IPS-18c (cell line): Measurements from ENCODE around the gene NINJ1.
"Not testable (repeated sequence)": the region's sequence is repeated elsewhere in the genome, so short reads cannot be mapped to it uniquely, and the experiment has no call there.

Experiments
- H3K4me3 ChIP-seq: 2 replicates; pipeline ENCODE4 v1.7.0; 2013; ENCODE audit warnings: low read depth, mild to moderate bottlenecking, low read length, moderate library complexity; ENCODE audit not compliant: insufficient read depth
- H3K9me3 ChIP-seq: one replicate; pipeline ENCODE4 v1.6.1; 2013; ENCODE audit warnings: mild to moderate bottlenecking, low read length, moderate library complexity; ENCODE audit not compliant: control insufficient read depth, insufficient read depth

Gene NINJ1

DNA sequence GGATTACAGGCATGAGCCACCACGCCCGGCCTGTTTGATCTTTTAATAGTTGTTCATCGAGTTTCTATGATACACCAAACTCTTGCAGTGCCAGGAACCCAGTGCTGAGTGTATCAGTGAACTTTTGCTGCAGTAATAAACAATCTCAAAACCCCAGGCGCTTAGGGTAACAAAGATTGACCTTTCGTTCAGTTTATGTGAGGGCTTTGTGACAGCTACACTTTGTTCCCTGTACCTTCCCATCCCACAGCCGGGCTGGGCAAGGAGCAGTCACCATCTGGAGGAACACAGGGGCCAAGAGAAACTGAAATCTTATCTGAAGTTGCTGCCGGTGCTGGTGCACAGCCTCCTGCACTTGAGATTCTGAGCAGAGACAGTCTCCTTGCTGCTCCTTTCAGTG is 32.6 kb upstream of the NINJ1 start:
- H3K9me3 ChIP-seq: peaks cover 2% of the 10 kb centered on the region
- no peak overlapping the region for H3K4me3 ChIP-seq

DNA sequence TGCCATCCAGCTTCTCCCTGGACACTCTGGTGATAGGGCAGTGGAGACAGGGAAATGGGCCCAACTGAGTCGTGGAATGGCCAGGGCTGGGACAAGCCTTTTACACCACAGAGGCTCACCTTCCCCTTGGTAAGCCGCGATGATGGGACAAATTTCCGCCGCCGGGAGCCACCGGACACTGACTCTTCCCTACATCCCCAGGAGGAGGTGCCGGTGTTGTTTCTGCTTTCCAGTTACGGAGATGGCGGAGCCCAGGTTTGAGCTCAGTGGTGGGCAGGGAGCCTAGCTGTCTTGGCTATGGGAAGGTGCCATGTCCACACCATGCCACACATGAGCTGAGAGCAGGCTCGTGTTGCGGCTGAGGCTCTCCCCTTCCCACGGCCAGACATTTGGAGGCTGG is 30.0 kb upstream of the NINJ1 start:
- Histone ChIP-seq H3K4me3 (no peak overlapping the region), H3K9me3 (no peaks in the 10 kb centered on the region)

DNA sequence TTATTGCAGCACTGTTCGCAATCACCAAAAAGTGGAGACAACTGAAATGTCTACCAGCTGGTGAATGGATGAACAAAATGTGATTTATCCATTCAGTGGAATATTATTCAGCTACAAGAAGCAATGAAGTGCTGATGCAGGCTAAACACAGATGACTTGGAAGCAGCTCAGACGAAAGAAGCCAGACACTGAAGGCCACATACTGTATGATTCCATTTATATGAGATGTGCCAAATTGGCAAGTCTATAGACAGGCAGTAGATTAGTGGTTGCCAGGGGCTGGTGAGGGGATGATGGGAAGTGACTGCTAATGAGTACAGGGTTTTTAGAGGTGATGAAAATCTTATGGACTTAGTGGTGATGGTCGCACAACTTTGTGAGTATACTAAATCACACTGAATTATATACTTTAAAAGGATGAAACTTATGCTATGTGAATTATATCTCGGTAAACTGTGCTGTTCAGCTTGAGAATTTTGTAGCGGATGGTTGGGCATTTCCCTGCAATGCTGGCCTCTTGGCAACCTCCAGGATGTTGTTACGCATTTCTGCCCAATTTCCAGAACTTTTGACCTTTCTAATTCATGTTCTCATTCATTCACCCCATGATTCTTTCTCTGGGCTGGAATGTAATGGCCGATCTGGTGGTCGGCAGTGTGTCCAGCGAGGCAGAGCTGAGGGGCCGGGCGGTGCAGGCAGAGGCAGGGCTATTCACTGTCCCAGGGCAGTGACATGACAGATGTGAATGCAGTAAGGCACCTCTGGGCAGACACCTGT is 27.9 kb upstream of the NINJ1 start:
- H3K9me3 ChIP-seq: no peaks in the 10 kb centered on the region
- H3K4me3 ChIP-seq: no peak overlapping the region

DNA sequence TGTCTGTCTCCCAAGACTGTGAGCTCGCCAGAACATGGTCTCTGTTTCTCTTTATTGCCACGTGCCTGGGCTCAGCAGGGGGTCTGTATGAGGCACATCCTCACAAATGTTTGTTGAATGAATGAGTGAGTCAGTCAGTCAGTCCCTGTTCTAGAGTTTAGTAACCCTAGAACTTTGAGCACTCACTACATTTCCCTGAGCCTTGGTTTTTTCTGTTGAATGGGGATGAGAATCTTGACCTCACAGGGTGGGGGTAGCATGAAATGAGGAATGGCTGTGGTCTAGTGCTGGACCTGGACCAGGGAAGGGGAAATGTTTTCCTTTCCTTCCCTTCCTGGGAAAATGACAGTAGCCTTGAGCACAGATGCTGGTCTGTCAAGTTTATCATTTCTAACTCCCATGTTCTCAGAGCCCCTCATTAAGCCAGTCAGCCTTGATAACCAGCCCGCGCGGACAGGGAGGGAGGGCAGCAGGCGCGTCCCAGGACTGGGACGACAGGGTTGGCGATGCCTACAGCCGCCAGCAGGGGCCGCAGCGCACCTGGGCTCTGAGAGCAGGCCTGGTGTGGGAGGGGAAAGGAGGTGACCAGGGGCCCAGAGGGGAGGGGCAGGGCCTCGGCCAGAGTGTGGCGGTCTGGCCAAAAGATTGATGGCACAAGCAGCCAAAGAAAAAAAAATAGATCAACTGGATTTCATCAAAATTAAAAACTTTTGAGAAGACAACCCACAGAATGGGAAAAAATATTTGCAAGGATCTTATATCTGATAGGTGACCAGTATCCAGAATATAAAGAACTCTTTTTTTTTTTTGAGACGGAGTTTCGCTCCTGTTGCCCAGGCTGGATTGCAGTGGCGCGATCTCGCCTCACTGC is 25.8 kb upstream of the NINJ1 start:
- Histone ChIP-seq H3K4me3 (no peak overlapping the region), H3K9me3 (no peaks in the 10 kb centered on the region)

DNA sequence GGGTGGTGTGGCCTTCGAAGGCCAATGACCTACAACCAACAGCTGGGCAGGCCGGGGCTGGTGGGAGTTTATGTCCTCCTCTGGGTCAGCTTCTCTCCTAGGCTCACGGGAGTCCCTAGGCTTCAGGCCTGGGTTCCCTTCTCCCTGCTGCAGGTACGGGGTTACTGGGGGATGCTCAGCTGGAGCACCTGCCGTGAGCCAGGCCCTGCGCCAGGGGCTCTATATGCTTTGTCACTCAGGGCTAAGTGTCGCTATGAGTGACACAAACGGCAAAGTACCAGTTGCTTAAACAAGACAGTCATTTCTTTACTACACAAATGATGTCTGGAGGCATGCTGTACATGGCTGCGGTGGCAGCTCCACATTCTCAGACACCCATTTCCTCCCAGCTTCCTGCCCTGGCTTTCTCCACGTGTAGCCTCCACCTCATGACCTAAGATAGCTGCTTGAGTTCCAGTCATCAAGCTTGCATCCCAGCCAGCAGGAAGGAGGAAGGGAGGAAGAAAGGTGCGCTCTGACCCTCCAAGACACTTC is 22.5 kb upstream of the NINJ1 start:
- Histone ChIP-seq H3K4me3 (no peak overlapping the region), H3K9me3 (peaks cover 3% of the 10 kb centered on the region)

DNA sequence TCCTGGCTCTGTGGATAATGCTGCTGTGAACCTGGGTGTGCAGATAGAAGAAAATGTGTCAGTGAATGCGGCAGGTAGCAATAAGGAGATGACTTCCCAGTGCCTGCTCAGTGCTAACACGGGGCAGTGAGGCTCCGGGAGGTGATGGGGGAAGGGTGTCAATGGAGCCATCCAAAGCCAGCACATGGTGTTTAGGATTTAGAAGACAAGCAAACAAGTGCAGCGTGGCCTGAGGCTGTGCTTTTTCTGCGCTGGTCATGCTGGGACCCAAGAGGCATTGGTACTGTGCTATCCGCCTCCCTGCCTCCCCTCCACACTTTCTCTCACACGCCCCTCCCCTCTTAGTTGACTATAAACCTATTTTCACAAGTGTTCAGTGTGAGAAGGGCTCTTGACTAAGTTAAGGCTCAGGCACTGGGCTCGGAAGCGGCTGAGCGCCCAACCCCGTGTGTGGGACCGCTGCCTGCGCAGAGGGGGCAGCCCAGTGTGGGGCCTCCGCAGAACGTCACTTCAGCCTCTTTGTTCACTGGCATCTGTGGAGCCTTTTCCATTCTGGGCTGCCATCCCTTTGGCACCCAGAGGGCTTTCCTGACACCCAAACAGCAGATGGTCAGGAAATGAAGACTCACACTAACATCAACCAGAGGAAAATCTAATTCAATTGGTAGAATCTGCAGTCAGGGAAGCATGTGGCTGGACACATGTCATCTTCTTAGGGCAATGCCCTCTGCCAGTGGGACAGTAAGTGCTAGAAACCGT is 21.8 kb upstream of the NINJ1 start:
- peaks cover 3% of the 10 kb centered on the region for H3K9me3 ChIP-seq
- no peak overlapping the region for H3K4me3 ChIP-seq

DNA sequence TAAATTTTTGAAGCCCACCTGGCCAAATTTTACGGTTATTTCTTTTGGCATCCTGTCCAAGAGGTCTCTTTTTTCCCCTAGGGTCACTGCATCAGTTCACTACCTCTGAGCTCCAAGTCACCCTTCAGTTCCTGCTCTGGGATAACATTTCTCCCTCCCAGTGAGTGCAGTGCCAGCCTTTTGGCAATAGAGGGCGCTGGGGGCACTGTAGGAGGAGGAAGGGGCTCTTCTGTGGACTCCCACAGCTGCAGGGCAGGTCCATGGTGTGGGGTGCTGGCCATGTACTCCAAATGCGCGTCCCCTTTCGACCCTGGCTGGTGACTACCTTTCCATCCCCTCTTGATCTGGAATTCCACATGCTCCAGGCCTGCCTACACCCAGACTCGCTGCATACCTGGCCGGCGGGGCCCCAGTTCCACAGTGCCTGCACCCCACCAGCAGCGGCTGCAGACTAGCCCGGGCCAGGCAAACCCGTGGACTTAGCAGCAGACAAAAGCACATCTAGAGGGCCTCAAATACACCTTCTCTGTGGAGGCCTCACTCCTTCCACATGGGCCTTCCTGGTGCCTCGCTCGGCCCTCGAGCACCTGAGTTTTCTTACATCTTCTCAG is 20.3 kb upstream of the NINJ1 start:
- Histone ChIP-seq H3K4me3 (no peak overlapping the region), H3K9me3 (peaks cover 3% of the 10 kb centered on the region)

DNA sequence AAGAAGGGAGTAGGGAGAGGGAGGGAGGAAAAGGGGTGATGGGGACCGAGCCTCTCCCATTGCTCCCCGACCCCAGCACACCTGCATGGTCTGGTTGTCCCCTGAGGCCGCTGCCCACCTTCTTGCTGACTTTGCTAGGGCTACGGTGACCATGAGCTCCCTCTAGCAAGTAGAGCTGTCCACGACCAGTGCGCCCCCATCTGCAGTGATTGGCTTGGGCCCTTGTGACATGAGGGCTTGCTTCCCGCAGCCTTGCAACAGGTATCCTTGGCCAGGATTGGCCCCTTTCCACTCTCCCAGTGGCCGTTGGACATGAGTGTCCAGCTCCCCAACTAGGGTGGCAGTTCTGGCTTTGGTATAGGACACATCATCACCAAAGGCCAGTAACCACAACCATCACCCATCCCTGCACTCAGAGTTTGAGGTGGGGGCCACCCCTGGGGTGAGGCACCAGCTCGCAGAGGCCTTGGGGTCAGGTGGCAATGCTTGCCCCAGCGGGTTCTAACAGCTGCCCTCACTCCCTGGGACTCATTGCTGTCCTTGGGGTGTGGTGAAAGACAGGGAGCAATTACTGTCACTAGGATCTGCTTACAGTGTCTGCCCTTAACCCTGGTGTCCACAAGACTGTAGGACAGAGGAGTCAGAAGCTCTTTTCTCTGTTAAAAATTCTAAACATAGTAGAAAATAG is 17.2 kb upstream of the NINJ1 start:
- Histone ChIP-seq H3K9me3 (peaks cover 3% of the 10 kb centered on the region), H3K4me3 (no peak overlapping the region)

DNA sequence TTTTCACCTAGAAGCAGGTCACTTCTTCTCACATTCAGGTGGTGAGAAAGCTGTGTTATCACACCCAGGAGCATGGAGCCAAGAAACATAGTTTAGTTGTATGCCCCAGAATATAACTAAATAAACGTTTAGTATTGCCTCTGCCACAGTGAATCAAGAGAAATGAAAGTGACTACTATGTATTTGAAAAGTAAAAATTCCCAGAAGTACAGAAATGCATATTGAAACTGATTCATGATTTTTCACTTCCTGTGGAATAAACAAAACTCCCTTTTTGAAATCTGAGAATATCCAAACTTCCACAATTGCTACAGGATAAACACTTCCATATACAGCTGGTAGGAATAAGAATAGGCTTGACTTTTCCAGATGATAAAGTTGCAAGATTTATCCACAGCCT is 15.3 kb upstream of the NINJ1 start:
- H3K9me3 ChIP-seq: no peaks in the 10 kb centered on the region
- no peak overlapping the region for H3K4me3 ChIP-seq

DNA sequence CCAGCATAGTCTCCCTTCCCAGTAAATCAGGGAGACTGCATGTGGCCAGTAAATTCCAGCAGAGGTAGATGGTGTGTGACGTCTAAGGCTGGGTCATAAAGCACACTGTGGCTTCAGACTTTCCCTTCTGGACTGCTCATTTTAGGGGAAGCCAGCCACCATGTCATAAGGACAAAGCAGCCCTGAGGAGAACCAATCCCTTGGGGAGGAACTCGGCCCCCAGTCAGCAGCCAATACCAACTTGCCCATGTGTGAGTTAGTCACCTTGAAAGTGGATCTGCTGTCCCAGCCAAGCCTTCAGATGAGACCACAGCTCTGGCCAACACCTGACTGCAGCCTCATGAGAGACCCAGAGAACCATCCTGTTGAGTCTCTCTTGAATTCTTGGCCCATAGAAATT is 14.7 kb upstream of the NINJ1 start:
- H3K9me3 ChIP-seq: no peaks in the 10 kb centered on the region
- H3K4me3 ChIP-seq: no peak overlapping the region

DNA sequence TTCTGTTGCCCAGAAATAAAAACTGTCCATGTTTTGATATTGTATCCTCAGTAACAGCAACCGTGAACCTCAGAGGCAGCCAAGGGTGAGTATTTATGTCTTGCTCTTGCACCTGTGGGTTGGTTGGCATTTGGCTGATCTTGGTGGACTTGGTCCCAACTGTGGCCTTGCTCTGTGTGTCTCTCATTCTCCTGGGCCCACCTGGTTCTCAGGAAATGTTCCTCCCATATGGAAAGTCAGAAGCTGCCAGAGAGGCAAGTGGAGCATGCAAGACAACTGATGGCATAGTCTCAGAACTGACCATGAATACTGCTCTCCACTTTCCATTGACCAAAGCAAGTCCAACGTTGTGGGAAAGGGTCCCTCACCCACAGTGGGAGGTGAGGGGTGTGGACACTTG is 13.6 kb upstream of the NINJ1 start:
- Histone ChIP-seq H3K4me3 (no peak overlapping the region), H3K9me3 (no peaks in the 10 kb centered on the region)

DNA sequence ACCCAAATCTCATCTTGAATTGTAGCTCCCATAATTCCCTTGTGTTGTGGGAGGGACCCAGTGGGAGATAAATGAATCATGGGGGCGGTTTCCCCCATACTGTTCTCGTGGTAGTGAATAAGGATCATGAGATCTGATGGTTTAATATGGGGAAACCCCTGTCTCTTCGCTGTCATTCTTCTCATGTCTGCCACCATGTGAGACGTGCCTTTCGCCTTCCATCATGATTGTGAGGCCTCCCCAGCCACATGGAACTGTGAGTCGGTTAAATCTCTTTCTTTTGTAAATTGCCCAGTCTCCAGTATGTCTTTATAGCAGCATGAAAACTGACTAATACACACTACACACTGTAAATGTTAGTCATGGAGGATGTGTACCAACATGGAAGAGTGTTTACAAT is 12.6 kb upstream of the NINJ1 start:
- not testable (repeated sequence) for H3K4me3 ChIP-seq, H3K9me3 ChIP-seq

DNA sequence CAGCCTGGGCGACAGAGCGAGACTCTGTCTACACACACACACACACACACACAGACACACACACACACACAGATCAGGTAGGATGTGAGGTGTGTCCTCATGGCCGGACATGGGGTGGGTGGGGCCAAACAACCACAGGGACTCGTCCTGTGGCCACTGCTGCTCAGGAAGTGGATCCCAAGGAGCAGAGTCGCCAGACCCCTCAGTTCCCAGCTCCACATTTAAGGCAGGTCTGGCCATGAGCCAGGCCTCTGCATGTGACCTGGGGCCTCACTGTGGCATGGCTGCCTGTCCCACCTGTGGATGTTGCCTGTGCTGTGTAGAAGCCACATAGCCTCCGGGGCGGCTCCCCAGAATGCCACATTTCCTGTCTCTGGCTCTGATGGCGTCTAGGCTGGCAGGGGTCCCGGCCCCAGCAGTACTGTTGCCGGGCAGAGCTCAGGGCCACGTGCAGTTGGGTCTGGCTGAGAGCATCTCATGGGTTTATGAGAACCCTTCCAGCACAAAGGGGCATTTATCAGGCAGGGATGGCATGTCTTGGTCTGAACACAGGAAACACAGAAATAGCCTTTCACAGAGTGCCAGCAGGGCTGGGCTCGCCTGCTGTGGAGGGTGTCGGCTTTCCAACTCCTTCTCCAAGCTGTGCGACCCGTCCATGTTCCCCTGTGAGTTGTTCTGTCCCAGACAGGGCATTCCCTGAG is 9.9 kb upstream of the NINJ1 start:
- no peaks in the 10 kb centered on the region for H3K9me3 ChIP-seq
- no peak overlapping the region for H3K4me3 ChIP-seq

DNA sequence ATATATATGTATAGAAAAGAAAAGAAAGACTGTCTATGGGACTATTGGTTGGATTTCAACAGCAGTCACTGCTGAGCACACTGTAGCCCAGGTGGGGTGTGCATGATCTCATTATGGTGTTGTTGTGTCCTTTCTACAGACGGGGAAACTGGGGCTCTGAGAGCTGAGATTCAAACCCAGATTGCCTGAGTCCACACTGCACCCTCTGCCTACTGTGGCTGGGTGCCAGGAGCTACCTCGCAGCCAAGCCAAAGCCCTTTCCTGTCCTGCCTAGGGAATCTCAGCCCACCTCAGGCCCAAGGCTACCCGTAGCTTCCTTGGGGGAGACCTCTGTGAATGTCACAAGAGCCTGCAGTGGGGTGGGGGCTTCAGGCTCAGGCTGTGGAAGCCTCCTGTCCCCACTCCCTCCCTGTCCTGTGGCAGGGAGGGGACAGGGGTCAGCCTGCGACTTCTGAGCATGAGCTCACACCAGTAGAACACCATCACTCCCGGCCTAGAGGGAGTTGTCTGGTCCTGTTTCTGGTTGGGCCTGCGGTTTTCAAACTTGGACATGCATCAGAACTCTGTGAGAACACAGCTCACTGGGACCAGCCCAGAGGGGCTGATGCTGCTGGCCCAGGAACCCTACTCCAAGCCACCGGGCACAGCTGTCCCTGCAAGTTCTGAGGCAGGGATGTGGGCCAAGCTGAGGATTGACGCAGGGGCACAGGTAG is 7.9 kb upstream of the NINJ1 start:
- Histone ChIP-seq H3K4me3 (no peak overlapping the region), H3K9me3 (no peaks in the 10 kb centered on the region)

DNA sequence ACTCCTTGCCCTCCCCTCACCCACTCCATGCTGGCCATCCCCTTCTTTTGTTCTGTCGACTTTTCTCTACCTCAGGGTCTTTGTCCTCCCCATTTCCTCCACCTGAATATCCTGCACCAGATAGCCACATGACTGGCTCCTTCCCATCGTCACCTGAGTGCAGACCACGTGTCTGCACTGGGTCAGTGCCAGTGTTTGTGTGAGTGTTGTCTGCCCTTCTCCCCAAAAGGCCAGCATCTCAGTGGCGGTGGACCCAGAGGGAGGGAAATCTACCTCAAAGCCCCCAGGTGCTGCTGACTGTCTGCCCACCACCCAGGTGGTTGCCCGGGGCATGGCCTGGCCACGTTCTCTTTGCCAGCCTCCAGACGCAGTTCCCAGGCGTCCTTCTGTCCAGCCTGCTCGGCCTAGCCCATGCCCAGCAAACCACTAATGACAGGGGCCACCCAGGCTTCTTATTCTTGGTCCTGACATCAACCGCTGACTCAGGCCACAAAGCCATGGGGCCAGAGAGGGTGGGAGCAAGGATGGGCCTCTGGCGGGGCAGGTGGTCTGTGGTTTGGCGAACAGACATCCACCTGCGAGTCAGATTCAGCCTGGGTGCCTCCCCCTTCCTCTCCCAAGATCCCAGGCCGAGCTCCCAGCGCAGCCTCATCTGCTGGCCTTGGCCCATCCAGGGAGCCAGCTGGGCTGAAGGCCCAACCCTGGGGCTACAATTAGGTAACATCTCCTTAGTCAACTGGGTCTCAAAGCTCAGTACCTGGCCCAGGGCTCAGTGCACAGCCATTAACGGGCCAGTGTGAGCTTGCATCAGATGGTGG is 5.5 kb upstream of the NINJ1 start:
- Histone ChIP-seq H3K9me3 (no peaks in the 10 kb centered on the region), H3K4me3 (no peak overlapping the region)
